H1 (cell line): ENCODE results near the gene CGREF1. TPM values are rescaled to one million over a fixed set of nuclear protein-coding genes. Genes with fewer than 3 reads are reported as not detected.

ENCODE experiments used
- CTBP2 ChIP-seq: IDR thresholded peaks from 2 replicates; pipeline ENCODE4 v1.7.0; 2011; ENCODE audit warnings: borderline replicate concordance, mild to moderate bottlenecking, moderate library complexity, mixed read lengths, low read length; ENCODE audit not compliant: insufficient read depth, insufficient read length
- EP300 ChIP-seq, 2 experiments: IDR thresholded peaks; 1 replicate in 1 of 2; 2 replicates in 1 of 2; pipeline ENCODE4 v1.6.1; 2011 to 2012; ENCODE audit warnings: low read depth in 2 of 2, low read length in 2 of 2, mild to moderate bottlenecking in 2 of 2, borderline replicate concordance in 1 of 2, inconsistent platforms in 1 of 2, moderate library complexity in 1 of 2
- EZH2 ChIP-seq: fragments of 200-600 bp; sonication (generic); IDR thresholded peaks from 2 replicates; pipeline ENCODE4 v1.7.1; 2012; ENCODE audit warnings: low read depth, mild to moderate bottlenecking, moderate library complexity, low read length, inconsistent platforms; ENCODE audit not compliant: severe bottlenecking
- GABPA ChIP-seq: IDR thresholded peaks from 2 replicates; pipeline ENCODE4 v1.6.1; 2011; ENCODE audit warnings: mild to moderate bottlenecking, low read length, moderate library complexity, borderline replicate concordance; ENCODE audit not compliant: insufficient read depth
- polyA plus RNA-seq, 7 experiments: library from polyadenylated mRNA; depleted of rRNA in 3 of 7; stranded (reverse) in 5 of 7; unstranded in 2 of 7; fragments of >200 nt in 5 of 7; fragments of 200-250 nt in 2 of 7; gene quantifications; 1 replicate in 5 of 7; 2 replicates in 1 of 7; 4 replicates in 1 of 7; pipeline versions ENCODE4 v1.2.1 to v1.2.3, GENCODE V29; 2011 to 2013; ENCODE audit warnings: missing spikeins in 2 of 7, mixed read lengths in 2 of 7
- total RNA-seq: library from RNA; stranded (reverse); fragmentation: NEBNext Ultra II Directional; extraction: Animal tissue kit (Norgen Biotek cat#: 25700); gene quantifications from 2 replicates; pipeline ENCODE4 v1.2.1, GENCODE V29; 2021

CGREF1 gene
- total and polyA plus RNA-seq, 2 of the 8 experiments (the other 6 are each of a cell fraction or from before 2014, with no cell fraction given) = 2.5 to 3.4 TPM

GRCh38 chr2:27053321-27053720 lies 65.6 kb downstream of the CGREF1 start (continued):
- TF ChIP-seq CTBP2 = no peak
- TF ChIP-seq GABPA = no peak
- TF ChIP-seq EZH2 = no peak
- TF ChIP-seq EP300 (IDR thresholded peaks at IDR 0.05; ENCODE audit: borderline replicate concordance in 1 of 2, low read depth in 2 of 2, low read length in 2 of 2) = no peak
